ENCODE measurements around the gene FAM83B.
"Not testable (repeated sequence)": the region's sequence is repeated elsewhere in the genome, so short reads cannot be mapped to it uniquely, and the experiment has no call there.

DNA sequence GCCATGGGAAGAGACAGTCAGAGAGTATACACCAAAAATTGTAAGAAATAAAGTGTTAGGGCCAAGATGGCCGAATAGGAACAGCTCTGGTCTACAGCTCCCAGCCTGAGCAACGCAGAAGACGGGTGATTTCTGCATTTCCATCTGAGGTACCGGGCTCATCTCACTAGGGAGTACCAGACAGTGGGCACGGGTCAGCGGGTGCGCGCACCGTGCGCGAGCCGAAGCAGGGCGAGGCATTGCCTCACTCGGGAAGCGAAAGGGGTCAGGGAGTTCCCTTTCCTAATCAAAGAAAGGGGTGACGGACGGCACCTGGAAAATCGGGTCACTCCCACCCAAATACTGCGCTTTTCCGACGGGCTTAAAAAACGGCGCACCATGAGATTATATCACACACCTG is 114.8 kb downstream of the FAM83B start:
- not testable (repeated sequence) for TF ChIP-seq EZH2 (IDR thresholded peaks at IDR 0.05; ENCODE audit: insufficient read depth, poor library complexity, severe bottlenecking); EZH2phosphoT487 (IDR thresholded peaks at IDR 0.05; ENCODE audit: insufficient read depth, low read depth)
